Measurements from ENCODE around the gene ZNF23.

Gene ZNF23

GRCh38 chr16:71408536-71408935, 53.5 kb downstream of the ZNF23 start:
- H3K9ac ChIP-seq (ENCODE audit: low read depth, low read length, poor library complexity), result no peak overlapping the region
- no peak overlapping the region for H4K8ac ChIP-seq (ENCODE audit: low read depth, low read length)
- no peak overlapping the region for H3K18ac ChIP-seq (ENCODE audit: low read length)
- no peak overlapping the region for H3K4me3 ChIP-seq (ENCODE audit: low read length in 2 of 2)
- no peaks in the 10 kb centered on the region for H3K36me3 ChIP-seq (replicated peaks in 1 of 2; ENCODE audit: control insufficient read depth in 2 of 2, insufficient read depth in 2 of 2, low read length in 2 of 2)
- no peak overlapping the region for H4K91ac ChIP-seq (ENCODE audit: low read depth, low read length, poor library complexity)
- WGBS, 2 donors (ENCODE audit: extremely low coverage in 2 of 2, insufficient read length in 2 of 2, insufficient replicate concordance in 1 of 2), result no CpG with 5 or more reads among the region's 3 CpGs
- no peak overlapping the region for H2BK5ac ChIP-seq (ENCODE audit: low read length)
- peaks cover 0 to 3% of the 10 kb centered on the region in 2 donors for H3K4me1 ChIP-seq (ENCODE audit: control insufficient read depth in 2 of 2, insufficient read depth in 1 of 2, low read depth in 1 of 2, low read length in 2 of 2)
- no peak for DNase-seq (ENCODE audit: low spot score)
- H3K27me3 ChIP-seq (ENCODE audit: control insufficient read depth in 3 of 3, insufficient read depth in 3 of 3, low read depth in 1 of 3, low read length in 3 of 3), result peaks cover 0 to 27% (median 0%) of the 10 kb centered on the region in 3 experiments
- no peak overlapping the region for H2AK5ac ChIP-seq (ENCODE audit: low read depth, low read length)
- no peak overlapping the region for H2BK12ac ChIP-seq (ENCODE audit: low read length)
- peaks cover 4 to 13% of the 10 kb centered on the region in 2 donors for H3K9me3 ChIP-seq (replicated peaks in 1 of 2; ENCODE audit: control insufficient read depth in 2 of 2, insufficient read depth in 1 of 2, low read depth in 1 of 2, low read length in 2 of 2)
- H2BK120ac ChIP-seq (ENCODE audit: low read depth, low read length), result no peak overlapping the region
- no peak overlapping the region for H2BK15ac ChIP-seq (ENCODE audit: low read length)
- H3K4me2 ChIP-seq (ENCODE audit: insufficient read depth, low read length, poor library complexity, severe bottlenecking), result no peak overlapping the region
- no peak overlapping the region for H2AFZ ChIP-seq (ENCODE audit: low read length)
- no peak overlapping the region for H3K4ac ChIP-seq (ENCODE audit: low read length)
- H3K79me1 ChIP-seq (ENCODE audit: low read depth, low read length), result no peaks in the 10 kb centered on the region
- no peak overlapping the region for H3K14ac ChIP-seq (ENCODE audit: low read length)
- H3K23ac ChIP-seq (ENCODE audit: low read depth, low read length, poor library complexity), result no peak overlapping the region
- H3K27ac ChIP-seq (replicated peaks; ENCODE audit: low read length), result no peak overlapping the region

- no peak for DNase-seq (ENCODE audit: low spot score)
- Histone ChIP-seq H3K4me1 (ENCODE audit: control insufficient read depth in 2 of 2, insufficient read depth in 1 of 2, low read depth in 1 of 2, low read length in 2 of 2) (peaks cover 0 to 3% of the 10 kb centered on the region in 2 donors), H3K4me3 (ENCODE audit: low read length in 2 of 2) (no peak overlapping the region)
Observed at GRCh38 chr16:71407731-71408130, 54.3 kb downstream of the ZNF23 start.

GRCh38 chr16:71406724-71407123, 55.3 kb downstream of the ZNF23 start:
- Histone ChIP-seq H4K8ac (ENCODE audit: low read depth, low read length) (no peak overlapping the region), H3K79me1 (ENCODE audit: low read depth, low read length) (no peaks in the 10 kb centered on the region), H2AFZ (ENCODE audit: low read length) (no peak overlapping the region), H3K4me1 (ENCODE audit: control insufficient read depth in 2 of 2, insufficient read depth in 1 of 2, low read depth in 1 of 2, low read length in 2 of 2) (peaks cover 0 to 7% of the 10 kb centered on the region in 2 donors), H2BK15ac (ENCODE audit: low read length) (no peak overlapping the region), H3K4ac (ENCODE audit: low read length) (no peak overlapping the region), H3K27ac (replicated peaks; ENCODE audit: low read length) (no peak overlapping the region), H3K14ac (ENCODE audit: low read length) (no peak overlapping the region), H3K9me3 (replicated peaks in 1 of 2; ENCODE audit: control insufficient read depth in 2 of 2, insufficient read depth in 1 of 2, low read depth in 1 of 2, low read length in 2 of 2) (peaks cover 5 to 13% of the 10 kb centered on the region in 2 donors), H3K9ac (ENCODE audit: low read depth, low read length, poor library complexity) (no peak overlapping the region), H3K4me3 (ENCODE audit: low read length in 2 of 2) (no peak overlapping the region), H3K36me3 (replicated peaks in 1 of 2; ENCODE audit: control insufficient read depth in 2 of 2, insufficient read depth in 2 of 2, low read length in 2 of 2) (no peaks in the 10 kb centered on the region), H4K91ac (ENCODE audit: low read depth, low read length, poor library complexity) (no peak overlapping the region), H2BK12ac (ENCODE audit: low read length) (no peak overlapping the region), H3K27me3 (ENCODE audit: control insufficient read depth in 3 of 3, insufficient read depth in 3 of 3, low read depth in 1 of 3, low read length in 3 of 3) (peaks cover 0 to 27% (median 0%) of the 10 kb centered on the region in 3 experiments), H2BK120ac (ENCODE audit: low read depth, low read length) (no peak overlapping the region), H2BK5ac (ENCODE audit: low read length) (no peak overlapping the region), H3K18ac (ENCODE audit: low read length) (no peak overlapping the region), H2AK5ac (ENCODE audit: low read depth, low read length) (no peak overlapping the region), H3K4me2 (ENCODE audit: insufficient read depth, low read length, poor library complexity, severe bottlenecking) (no peak overlapping the region), H3K23ac (ENCODE audit: low read depth, low read length, poor library complexity) (no peak overlapping the region)
- no CpG with 5 or more reads among the region's 8 CpGs for WGBS, 2 donors (ENCODE audit: extremely low coverage in 2 of 2, insufficient read length in 2 of 2, insufficient replicate concordance in 1 of 2)
- no peak for DNase-seq (ENCODE audit: low spot score)

More at GRCh38 chr16:71407731-71408130, 54.3 kb downstream of the ZNF23 start:
- Histone ChIP-seq H3K23ac (ENCODE audit: low read depth, low read length, poor library complexity) (no peak overlapping the region), H3K14ac (ENCODE audit: low read length) (no peak overlapping the region), H4K91ac (ENCODE audit: low read depth, low read length, poor library complexity) (no peak overlapping the region), H3K36me3 (replicated peaks in 1 of 2; ENCODE audit: control insufficient read depth in 2 of 2, insufficient read depth in 2 of 2, low read length in 2 of 2) (no peaks in the 10 kb centered on the region), H3K27ac (replicated peaks; ENCODE audit: low read length) (no peak overlapping the region), H2BK120ac (ENCODE audit: low read depth, low read length) (no peak overlapping the region), H4K8ac (ENCODE audit: low read depth, low read length) (no peak overlapping the region), H3K4me2 (ENCODE audit: insufficient read depth, low read length, poor library complexity, severe bottlenecking) (no peak overlapping the region), H3K18ac (ENCODE audit: low read length) (no peak overlapping the region), H2AFZ (ENCODE audit: low read length) (no peak overlapping the region), H2AK5ac (ENCODE audit: low read depth, low read length) (no peak overlapping the region), H3K9me3 (replicated peaks in 1 of 2; ENCODE audit: control insufficient read depth in 2 of 2, insufficient read depth in 1 of 2, low read depth in 1 of 2, low read length in 2 of 2) (peaks cover 4 to 13% of the 10 kb centered on the region in 2 donors), H3K4ac (ENCODE audit: low read length) (no peak overlapping the region), H2BK12ac (ENCODE audit: low read length) (no peak overlapping the region), H2BK15ac (ENCODE audit: low read length) (no peak overlapping the region), H3K9ac (ENCODE audit: low read depth, low read length, poor library complexity) (no peak overlapping the region), H3K27me3 (ENCODE audit: control insufficient read depth in 3 of 3, insufficient read depth in 3 of 3, low read depth in 1 of 3, low read length in 3 of 3) (peaks cover 0 to 27% (median 0%) of the 10 kb centered on the region in 3 experiments), H3K79me1 (ENCODE audit: low read depth, low read length) (no peaks in the 10 kb centered on the region), H2BK5ac (ENCODE audit: low read length) (no peak overlapping the region)
- WGBS, 2 donors (ENCODE audit: extremely low coverage in 2 of 2, insufficient read length in 2 of 2, insufficient replicate concordance in 1 of 2), result no CpG with 5 or more reads among the region's 1 CpG

- no peak overlapping the region for H3K23ac ChIP-seq (ENCODE audit: low read depth, low read length, poor library complexity)
- no CpG with 5 or more reads among the region's 5 CpGs for WGBS, 2 donors (ENCODE audit: extremely low coverage in 2 of 2, insufficient read length in 2 of 2, insufficient replicate concordance in 1 of 2)
- H3K4me2 ChIP-seq (ENCODE audit: insufficient read depth, low read length, poor library complexity, severe bottlenecking), result no peak overlapping the region
- no peak overlapping the region for H2BK5ac ChIP-seq (ENCODE audit: low read length)
- H3K4me3 ChIP-seq (ENCODE audit: low read length in 2 of 2), result no peak overlapping the region
- H3K9me3 ChIP-seq (replicated peaks in 1 of 2; ENCODE audit: control insufficient read depth in 2 of 2, insufficient read depth in 1 of 2, low read depth in 1 of 2, low read length in 2 of 2), result peaks cover 5 to 13% of the 10 kb centered on the region in 2 donors
- H2BK12ac ChIP-seq (ENCODE audit: low read length), result no peak overlapping the region
- no peak overlapping the region for H2BK15ac ChIP-seq (ENCODE audit: low read length)
- H4K8ac ChIP-seq (ENCODE audit: low read depth, low read length), result no peak overlapping the region
- H3K14ac ChIP-seq (ENCODE audit: low read length), result no peak overlapping the region
- no peak overlapping the region for H4K91ac ChIP-seq (ENCODE audit: low read depth, low read length, poor library complexity)
- H3K27me3 ChIP-seq (ENCODE audit: control insufficient read depth in 3 of 3, insufficient read depth in 3 of 3, low read depth in 1 of 3, low read length in 3 of 3), result peaks cover 0 to 27% (median 0%) of the 10 kb centered on the region in 3 experiments
- peaks cover 0 to 7% of the 10 kb centered on the region in 2 donors for H3K4me1 ChIP-seq (ENCODE audit: control insufficient read depth in 2 of 2, insufficient read depth in 1 of 2, low read depth in 1 of 2, low read length in 2 of 2)
- no peak overlapping the region for H2AFZ ChIP-seq (ENCODE audit: low read length)
- H3K9ac ChIP-seq (ENCODE audit: low read depth, low read length, poor library complexity), result no peak overlapping the region
- no peak overlapping the region for H2AK5ac ChIP-seq (ENCODE audit: low read depth, low read length)
- DNase-seq (ENCODE audit: low spot score), result no peak
- H3K4ac ChIP-seq (ENCODE audit: low read length), result no peak overlapping the region
- no peak overlapping the region for H2BK120ac ChIP-seq (ENCODE audit: low read depth, low read length)
- no peaks in the 10 kb centered on the region for H3K36me3 ChIP-seq (replicated peaks in 1 of 2; ENCODE audit: control insufficient read depth in 2 of 2, insufficient read depth in 2 of 2, low read length in 2 of 2)
- no peak overlapping the region for H3K18ac ChIP-seq (ENCODE audit: low read length)
- H3K27ac ChIP-seq (replicated peaks; ENCODE audit: low read length), result no peak overlapping the region
- H3K79me1 ChIP-seq (ENCODE audit: low read depth, low read length), result no peaks in the 10 kb centered on the region
Observed at GRCh38 chr16:71406316-71406715, 55.7 kb downstream of the ZNF23 start.

All from neuronal stem cell (in vitro differentiated cells).